Gastrocnemius medialis (tissue), 4 donors: ENCODE results near the gene STC2.
"Not testable (repeated sequence)": the region's sequence is repeated elsewhere in the genome, so short reads cannot be mapped to it uniquely, and the experiment has no call there.

Source experiments
- POLR2A ChIP-seq, 2 donors: fragments of 450-650 bp; IDR thresholded peaks; one replicate each; pipeline ENCODE4 v1.6.1; 2017; ENCODE audit warnings: antibody characterized with exemption in 2 of 2, mild to moderate bottlenecking in 2 of 2, moderate library complexity in 2 of 2
- TF ChIP-seq, protein P1 (sequence below), 5 experiments: fragments of 450-650 bp in 3 of 5; fragments of 200-600 bp in 2 of 5; sonication (generic) in 2 of 5; IDR thresholded peaks in 4 of 5; conservative IDR thresholded peaks in 1 of 5; 1 replicate in 4 of 5; 2 replicates in 1 of 5; pipeline ENCODE4 v1.5.1; 2016 to 2019; ENCODE audit warnings: antibody characterized with exemption in 5 of 5, mild to moderate bottlenecking in 3 of 5, moderate library complexity in 3 of 5

DNA sequence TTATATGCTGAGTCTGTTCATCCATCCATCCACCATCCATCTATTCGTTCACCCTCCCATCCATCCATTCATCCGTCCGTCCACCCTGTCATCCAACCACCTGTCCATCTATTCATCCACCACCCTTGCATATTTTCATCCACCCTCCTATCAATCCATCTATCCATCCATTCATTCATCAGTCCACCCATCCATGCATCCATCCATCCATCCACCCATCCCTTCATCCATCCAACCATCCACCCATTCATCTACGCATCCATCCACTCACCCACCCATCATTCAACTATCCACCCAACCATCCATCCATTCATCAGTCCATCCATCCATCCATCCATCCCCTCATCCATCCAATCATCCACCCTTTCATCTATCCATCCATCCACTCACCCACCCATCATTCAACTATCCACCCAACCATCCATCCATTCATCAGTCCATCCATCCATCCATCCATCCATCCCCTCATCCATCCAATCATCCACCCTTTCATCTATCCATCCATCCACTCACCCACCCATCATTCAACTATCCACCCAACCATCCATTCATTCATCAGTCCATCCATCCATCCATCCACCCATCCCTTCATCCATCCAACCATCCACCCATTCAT is 43.8 kb downstream of the STC2 start:
- TF ChIP-seq, protein P1, sequence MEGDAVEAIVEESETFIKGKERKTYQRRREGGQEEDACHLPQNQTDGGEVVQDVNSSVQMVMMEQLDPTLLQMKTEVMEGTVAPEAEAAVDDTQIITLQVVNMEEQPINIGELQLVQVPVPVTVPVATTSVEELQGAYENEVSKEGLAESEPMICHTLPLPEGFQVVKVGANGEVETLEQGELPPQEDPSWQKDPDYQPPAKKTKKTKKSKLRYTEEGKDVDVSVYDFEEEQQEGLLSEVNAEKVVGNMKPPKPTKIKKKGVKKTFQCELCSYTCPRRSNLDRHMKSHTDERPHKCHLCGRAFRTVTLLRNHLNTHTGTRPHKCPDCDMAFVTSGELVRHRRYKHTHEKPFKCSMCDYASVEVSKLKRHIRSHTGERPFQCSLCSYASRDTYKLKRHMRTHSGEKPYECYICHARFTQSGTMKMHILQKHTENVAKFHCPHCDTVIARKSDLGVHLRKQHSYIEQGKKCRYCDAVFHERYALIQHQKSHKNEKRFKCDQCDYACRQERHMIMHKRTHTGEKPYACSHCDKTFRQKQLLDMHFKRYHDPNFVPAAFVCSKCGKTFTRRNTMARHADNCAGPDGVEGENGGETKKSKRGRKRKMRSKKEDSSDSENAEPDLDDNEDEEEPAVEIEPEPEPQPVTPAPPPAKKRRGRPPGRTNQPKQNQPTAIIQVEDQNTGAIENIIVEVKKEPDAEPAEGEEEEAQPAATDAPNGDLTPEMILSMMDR (IDR thresholded peaks at IDR 0.05 in 4 of 5, conservative IDR thresholded peaks at IDR 0.05 in 1 of 5), result not testable (repeated sequence)
- TF ChIP-seq POLR2A (IDR thresholded peaks at IDR 0.05), result not testable (repeated sequence)
